Measurements from ENCODE around the gene C2. TPM values are rescaled to one million over a fixed set of nuclear protein-coding genes. Genes with fewer than 3 reads are reported as not detected.
A peak's percentile ranks its signal among the peaks of the same experiment; 100 is the strongest.

The C2 gene
- total RNA-seq, 1 donor from 2014 or later = 18.6 TPM

DNA sequence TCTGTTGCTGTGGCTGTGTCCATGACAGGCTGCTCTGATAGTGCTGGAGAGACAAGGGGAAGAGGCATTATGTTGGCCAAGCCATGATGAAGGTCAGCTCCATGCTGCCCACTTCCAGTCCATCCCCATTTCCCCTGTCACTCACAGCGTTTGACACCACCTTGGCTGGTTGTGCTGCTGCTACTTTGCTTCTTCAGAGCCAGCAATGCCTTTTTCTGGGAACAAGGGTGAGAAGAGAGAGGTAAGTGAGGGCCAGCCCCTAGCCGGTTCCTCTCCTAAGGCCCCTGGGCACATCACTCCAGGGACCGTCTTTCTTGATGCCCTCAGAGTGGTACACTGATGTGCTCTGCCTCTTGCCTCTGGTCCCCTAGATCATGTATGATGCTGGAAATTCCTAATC is 29.3 kb downstream of the C2 start:
- TF ChIP-seq, protein P1, sequence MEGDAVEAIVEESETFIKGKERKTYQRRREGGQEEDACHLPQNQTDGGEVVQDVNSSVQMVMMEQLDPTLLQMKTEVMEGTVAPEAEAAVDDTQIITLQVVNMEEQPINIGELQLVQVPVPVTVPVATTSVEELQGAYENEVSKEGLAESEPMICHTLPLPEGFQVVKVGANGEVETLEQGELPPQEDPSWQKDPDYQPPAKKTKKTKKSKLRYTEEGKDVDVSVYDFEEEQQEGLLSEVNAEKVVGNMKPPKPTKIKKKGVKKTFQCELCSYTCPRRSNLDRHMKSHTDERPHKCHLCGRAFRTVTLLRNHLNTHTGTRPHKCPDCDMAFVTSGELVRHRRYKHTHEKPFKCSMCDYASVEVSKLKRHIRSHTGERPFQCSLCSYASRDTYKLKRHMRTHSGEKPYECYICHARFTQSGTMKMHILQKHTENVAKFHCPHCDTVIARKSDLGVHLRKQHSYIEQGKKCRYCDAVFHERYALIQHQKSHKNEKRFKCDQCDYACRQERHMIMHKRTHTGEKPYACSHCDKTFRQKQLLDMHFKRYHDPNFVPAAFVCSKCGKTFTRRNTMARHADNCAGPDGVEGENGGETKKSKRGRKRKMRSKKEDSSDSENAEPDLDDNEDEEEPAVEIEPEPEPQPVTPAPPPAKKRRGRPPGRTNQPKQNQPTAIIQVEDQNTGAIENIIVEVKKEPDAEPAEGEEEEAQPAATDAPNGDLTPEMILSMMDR (IDR thresholded peaks at IDR 0.05) = no peak
- no peaks in the 10 kb centered on the region for H3K9me3 ChIP-seq
- peaks cover 44 to 64% of the 10 kb centered on the region in 2 donors for H3K36me3 ChIP-seq
- peaks cover 3 to 23% of the 10 kb centered on the region in 2 donors for H3K4me1 ChIP-seq
- no peak for DNase-seq (ENCODE audit: low spot score in 2 of 2)
- H3K27ac ChIP-seq = no peak overlapping the region
- H3K4me3 ChIP-seq = no peak overlapping the region
- H3K27me3 ChIP-seq = no peaks in the 10 kb centered on the region
- intact Hi-C loops (cut with DNase I) = loop anchor here (5.0 kb wide), 2 partner anchors 196 to 289 kb away; partner anchors contain the start of genes CSNK2B, LY6G5B, PPT2 and PRRT1

DNA sequence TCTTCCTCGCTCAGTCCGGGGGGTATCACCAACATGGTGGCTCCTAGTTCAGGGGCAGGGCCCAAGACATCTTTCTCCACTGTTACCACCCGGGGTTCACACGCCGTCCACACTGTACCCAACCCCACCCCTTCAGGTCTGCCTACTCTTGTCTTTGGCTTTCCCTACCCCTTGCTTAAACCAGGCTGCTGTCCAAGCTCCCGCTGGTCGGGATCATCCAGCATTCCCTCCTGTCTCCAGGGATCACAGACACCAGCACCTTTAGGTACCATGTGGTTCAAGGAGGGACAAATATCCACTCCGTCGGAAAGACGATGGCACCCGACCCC is 30.9 kb downstream of the C2 start:
- H3K36me3 ChIP-seq = peaks cover 51 to 69% of the 10 kb centered on the region in 2 donors
- peak overlapping the region; percentile 85 to 88 for H3K27ac ChIP-seq
- TF ChIP-seq, protein P1 (IDR thresholded peaks at IDR 0.05) = no peak
- H3K9me3 ChIP-seq = no peaks in the 10 kb centered on the region
- peaks cover 3 to 23% of the 10 kb centered on the region in 2 donors for H3K4me1 ChIP-seq
- intact Hi-C loops (cut with DNase I) = loop anchor here (5.0 kb wide), 2 partner anchors 194 to 291 kb away; partner anchors contain the start of genes CSNK2B, LY6G5B, PPT2 and PRRT1
- no peak for DNase-seq (ENCODE audit: low spot score in 2 of 2)
- H3K27me3 ChIP-seq = no peaks in the 10 kb centered on the region
- peak overlapping the region; percentile 78 to 96 for H3K4me3 ChIP-seq

DNA sequence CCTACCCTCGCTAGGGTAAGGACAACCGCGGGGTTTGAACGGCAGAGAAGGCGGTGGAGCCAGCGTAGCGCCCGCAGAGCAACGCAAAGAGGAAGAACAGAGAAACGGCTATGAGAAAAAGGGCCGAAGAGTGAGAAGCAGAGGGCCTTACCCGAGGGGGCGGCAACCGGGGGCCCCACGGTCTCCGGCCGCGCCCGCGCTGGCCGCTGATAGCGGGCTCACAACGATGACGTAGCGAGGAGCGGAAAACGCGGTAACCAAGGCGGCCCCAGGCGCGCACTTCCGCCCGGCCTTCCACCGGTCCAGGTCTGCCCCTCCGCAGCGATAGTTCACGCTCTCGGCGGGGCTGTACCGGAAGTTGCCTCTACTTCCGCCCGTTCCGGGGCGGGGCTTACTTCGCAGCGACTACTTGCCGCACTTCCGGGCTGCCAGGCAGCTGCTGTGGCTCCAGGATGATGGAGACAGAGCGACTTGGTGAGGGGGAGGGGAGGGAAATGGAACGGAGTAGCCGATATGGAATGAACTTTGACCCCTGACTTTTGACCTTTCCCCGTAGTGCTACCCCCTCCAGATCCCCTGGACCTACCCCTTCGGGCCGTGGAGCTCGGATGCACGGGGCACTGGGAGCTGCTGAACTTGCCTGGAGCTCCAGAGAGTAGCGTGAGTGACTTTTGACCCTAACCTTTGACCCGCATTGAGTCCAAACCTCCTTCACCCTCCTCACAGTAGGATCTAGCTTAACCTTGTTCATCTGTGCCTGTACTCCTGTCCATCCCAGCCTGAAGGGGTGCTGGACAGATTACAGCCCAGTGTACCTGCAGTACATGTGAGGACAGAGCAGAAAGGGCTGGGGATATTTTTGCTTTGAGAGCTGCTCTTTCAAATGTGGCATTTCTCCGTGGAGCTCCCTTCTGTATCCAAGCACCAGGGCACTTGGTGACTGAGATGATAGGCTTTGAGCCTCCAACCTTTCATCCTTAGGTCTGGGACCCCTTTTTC is 31.5 kb downstream of the C2 start, which contains the start of the genes NELFE and SKIC2:
TSS of gene NELFE (minus strand) at position 231 of the 999 bp plus-strand sequence. CDS start 525 bp downstream, outside the sequence.
TSS of gene SKIC2 (plus strand) at position 435 of the 999 bp plus-strand sequence. CDS start at position 453, 18 bp downstream.
- Histone ChIP-seq H3K36me3 (peaks cover 51 to 69% of the 10 kb centered on the region in 2 donors), H3K27ac (peak within 1 kb of the TSS; percentile 85 to 88), H3K9me3 (no peaks in the 10 kb centered on the region), H3K4me3 (peak within 1 kb of the TSS; percentile 78 to 96), H3K27me3 (no peaks in the 10 kb centered on the region), H3K4me1 (peaks cover 3 to 23% of the 10 kb centered on the region in 2 donors)
- TF ChIP-seq, protein P1 (IDR thresholded peaks at IDR 0.05) = no peak
- intact Hi-C loops (cut with DNase I) = loop anchor here (1.0 to 5.0 kb wide), 4 partner anchors 13 to 292 kb away; partner anchors contain the start of genes CSNK2B, DXO, LY6G5B and PPT2
- DNase-seq (ENCODE audit: low spot score in 2 of 2) = peak; percentile 92 to 99

DNA sequence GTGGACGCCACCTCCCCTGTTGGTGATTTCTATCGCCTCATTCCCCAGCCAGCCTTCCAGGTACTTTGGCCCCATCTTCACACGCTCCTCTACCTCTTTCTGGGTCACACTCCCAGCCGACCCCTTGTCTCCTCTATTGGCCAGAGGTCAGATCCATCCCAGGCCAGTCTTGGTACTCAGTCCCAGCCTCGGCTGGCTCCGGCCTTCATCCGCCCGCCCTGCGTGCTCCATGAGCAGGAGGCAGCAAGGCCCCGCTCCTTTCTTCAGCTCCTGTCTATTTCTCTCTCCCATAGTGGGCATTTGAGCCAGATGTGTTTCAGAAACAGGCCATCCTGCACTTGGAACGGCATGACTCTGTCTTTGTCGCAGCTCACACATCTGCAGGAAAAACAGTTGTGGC is 34.1 kb downstream of the C2 start:
- Histone ChIP-seq H3K4me1 (peaks cover 3 to 23% of the 10 kb centered on the region in 2 donors), H3K27ac (no peak overlapping the region), H3K4me3 (no peak overlapping the region), H3K27me3 (no peaks in the 10 kb centered on the region), H3K36me3 (peaks cover 51 to 68% of the 10 kb centered on the region in 2 donors), H3K9me3 (no peaks in the 10 kb centered on the region)
- TF ChIP-seq, protein P1 (IDR thresholded peaks at IDR 0.05) = no peak
- DNase-seq (ENCODE audit: low spot score in 2 of 2) = no peak
- intact Hi-C loops (cut with DNase I) = no loop called here

DNA sequence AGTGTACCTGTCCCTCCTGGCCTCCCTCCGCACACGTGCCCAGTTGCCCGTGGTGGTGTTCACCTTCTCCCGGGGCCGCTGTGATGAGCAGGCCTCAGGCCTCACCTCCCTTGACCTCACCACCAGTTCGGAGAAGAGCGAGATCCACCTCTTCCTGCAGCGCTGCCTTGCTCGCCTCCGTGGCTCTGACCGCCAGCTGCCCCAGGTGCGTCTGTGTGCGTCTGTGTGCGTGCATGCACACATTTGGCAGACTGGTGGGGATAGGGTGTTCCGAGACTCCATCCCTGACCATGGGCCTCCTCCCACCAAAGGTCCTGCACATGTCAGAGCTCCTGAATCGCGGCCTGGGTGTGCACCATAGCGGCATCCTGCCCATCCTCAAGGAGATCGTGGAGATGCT is 36.4 kb downstream of the C2 start:
- no peak for DNase-seq (ENCODE audit: low spot score in 2 of 2)
- Histone ChIP-seq H3K27ac (no peak overlapping the region), H3K36me3 (peaks cover 69 to 87% of the 10 kb centered on the region in 2 donors), H3K4me3 (no peak overlapping the region), H3K9me3 (no peaks in the 10 kb centered on the region), H3K27me3 (no peaks in the 10 kb centered on the region), H3K4me1 (peaks cover 3 to 11% of the 10 kb centered on the region in 2 donors)
- intact Hi-C loops (cut with DNase I) = no loop called here
- TF ChIP-seq, protein P1 (IDR thresholded peaks at IDR 0.05) = no peak

Data from ascending aorta (tissue), 2 donors.